ENCODE data around the gene CYB5RL. TPM values are rescaled to one million over a fixed set of nuclear protein-coding genes. Genes with fewer than 3 reads are reported as not detected.
A peak's percentile ranks its signal among the peaks of the same experiment; 100 is the strongest.

CYB5RL gene
- total RNA-seq, 4 donors from 2014 or later: 3.7 to 6.2 (median 5.2) TPM

DNA sequence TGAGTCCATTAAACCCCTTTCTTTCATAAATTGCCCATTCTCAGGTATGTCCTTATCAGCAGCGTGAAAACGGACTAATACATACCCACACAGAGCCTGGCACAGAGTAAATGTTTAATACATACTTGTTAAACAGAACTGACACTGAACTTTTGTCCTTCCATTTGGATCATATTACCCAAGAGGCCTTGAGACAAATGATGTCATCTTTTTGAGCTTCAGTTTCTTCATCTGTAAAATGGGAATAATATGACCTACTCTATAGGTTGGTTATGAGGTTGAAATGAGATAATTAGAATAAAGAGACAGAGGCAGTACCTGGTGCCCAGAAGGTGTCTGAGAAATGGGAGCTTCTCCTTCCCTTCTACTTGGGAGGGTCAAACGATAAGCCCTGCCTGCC is 13.8 kb downstream of the CYB5RL start:
- no peaks in the 10 kb centered on the region for H3K9me3 ChIP-seq
- H3K4me3 ChIP-seq (replicated peaks in 1 of 3): no peak overlapping the region
- no peak overlapping the region for H3K27ac ChIP-seq
- WGBS, 2 donors: 96 to 99% methylated on average over 3 of the region's 3 CpGs
- no peaks in the 10 kb centered on the region for H3K4me1 ChIP-seq
- intact Hi-C loops (cut with DNase I): no loop called here
- no peaks in the 10 kb centered on the region for H3K36me3 ChIP-seq
- no peaks in the 10 kb centered on the region for H3K27me3 ChIP-seq
- TF ChIP-seq, protein P1, sequence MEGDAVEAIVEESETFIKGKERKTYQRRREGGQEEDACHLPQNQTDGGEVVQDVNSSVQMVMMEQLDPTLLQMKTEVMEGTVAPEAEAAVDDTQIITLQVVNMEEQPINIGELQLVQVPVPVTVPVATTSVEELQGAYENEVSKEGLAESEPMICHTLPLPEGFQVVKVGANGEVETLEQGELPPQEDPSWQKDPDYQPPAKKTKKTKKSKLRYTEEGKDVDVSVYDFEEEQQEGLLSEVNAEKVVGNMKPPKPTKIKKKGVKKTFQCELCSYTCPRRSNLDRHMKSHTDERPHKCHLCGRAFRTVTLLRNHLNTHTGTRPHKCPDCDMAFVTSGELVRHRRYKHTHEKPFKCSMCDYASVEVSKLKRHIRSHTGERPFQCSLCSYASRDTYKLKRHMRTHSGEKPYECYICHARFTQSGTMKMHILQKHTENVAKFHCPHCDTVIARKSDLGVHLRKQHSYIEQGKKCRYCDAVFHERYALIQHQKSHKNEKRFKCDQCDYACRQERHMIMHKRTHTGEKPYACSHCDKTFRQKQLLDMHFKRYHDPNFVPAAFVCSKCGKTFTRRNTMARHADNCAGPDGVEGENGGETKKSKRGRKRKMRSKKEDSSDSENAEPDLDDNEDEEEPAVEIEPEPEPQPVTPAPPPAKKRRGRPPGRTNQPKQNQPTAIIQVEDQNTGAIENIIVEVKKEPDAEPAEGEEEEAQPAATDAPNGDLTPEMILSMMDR (IDR thresholded peaks at IDR 0.05): no peak
- no peak for TF ChIP-seq POLR2A (IDR thresholded peaks at IDR 0.05)
- DNase-seq: no peak

- Histone ChIP-seq H3K4me3 (replicated peaks in 1 of 3) (no peak overlapping the region), H3K36me3 (no peaks in the 10 kb centered on the region), H3K9me3 (no peaks in the 10 kb centered on the region), H3K27me3 (no peaks in the 10 kb centered on the region), H3K4me1 (no peaks in the 10 kb centered on the region), H3K27ac (peak overlapping the region in 1 of 3 donors; percentile 2)
- intact Hi-C loops (cut with DNase I): no loop called here
- WGBS, 2 donors: 47 to 71% methylated on average over 5 of the region's 5 CpGs
- TF ChIP-seq, protein P1 (IDR thresholded peaks at IDR 0.05): no peak
- no peak for TF ChIP-seq POLR2A (IDR thresholded peaks at IDR 0.05)
- DNase-seq: peak; percentile 44 to 55
These were observed 19.0 kb downstream of the CYB5RL start for GRCh38 chr1:54180701-54181360.

DNA sequence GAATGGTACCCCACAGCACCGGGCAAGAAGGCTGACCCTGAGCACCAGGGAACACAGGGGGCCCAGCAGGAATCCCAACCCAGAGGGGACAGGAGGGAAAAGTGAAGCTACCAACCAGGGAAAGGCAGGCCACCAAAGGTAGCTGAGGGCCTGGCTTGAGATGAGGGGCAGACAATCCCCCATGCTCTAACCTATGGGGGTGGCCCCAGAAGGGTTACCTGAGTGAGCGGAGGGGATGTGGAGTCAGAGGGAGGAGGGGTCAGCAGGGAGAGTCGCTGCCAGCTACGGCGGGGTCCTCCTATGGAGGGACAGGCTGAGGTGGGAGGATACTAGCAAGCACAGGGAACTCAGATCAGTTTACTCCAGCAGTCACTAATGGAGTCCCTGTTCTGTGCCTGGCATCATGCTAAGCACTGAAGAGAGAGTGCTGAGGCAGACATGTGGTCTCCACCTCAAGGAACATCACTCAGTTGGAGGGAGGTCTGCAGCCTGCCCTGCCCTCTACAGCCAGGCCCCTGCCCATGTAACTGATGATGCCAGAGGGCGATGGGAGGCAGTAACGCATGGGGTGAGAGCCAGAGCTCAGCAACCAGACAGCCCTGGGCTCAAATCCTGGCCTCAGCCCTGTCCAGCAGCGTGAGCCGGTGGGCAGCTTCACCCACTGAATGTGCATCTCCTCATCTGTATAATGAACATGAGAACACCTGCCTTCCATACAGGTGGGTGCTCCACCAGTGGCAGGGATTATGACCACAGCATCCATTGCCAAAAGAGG is 21.3 kb downstream of the CYB5RL start:
- H3K27ac ChIP-seq: no peak overlapping the region
- H3K36me3 ChIP-seq: no peaks in the 10 kb centered on the region
- H3K27me3 ChIP-seq: no peaks in the 10 kb centered on the region
- no peak overlapping the region for H3K4me3 ChIP-seq (replicated peaks in 1 of 3)
- 68 to 78% methylated on average over 5 to 9 of the region's 9 CpGs for WGBS, 2 donors
- no peaks in the 10 kb centered on the region for H3K4me1 ChIP-seq
- TF ChIP-seq, protein P1 (IDR thresholded peaks at IDR 0.05): no peak
- TF ChIP-seq POLR2A (IDR thresholded peaks at IDR 0.05): no peak
- H3K9me3 ChIP-seq: no peaks in the 10 kb centered on the region
- intact Hi-C loops (cut with DNase I): no loop called here
- DNase-seq: no peak

DNA sequence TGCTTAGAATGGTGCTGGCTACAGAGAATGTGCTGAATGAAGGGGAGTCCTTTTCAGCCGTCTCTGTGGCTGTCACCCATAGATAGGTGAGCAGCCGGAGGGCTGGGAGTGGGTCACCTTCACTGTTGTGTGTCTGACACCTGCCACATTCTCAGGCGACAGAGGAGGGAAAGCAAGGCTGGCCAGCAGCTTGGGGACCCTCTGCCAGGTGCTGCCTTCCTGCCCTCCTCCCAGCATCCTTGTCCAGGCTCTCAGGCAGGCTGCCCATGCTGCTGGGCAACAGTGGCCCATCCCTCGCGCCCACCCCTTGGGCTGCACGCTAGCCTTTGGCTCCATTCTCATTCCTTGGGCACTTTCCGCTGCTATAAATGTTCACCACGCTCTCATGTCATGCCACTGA is 22.1 kb downstream of the CYB5RL start:
- Histone ChIP-seq H3K36me3 (no peaks in the 10 kb centered on the region), H3K27me3 (no peaks in the 10 kb centered on the region), H3K4me1 (peaks cover 0 to 4% of the 10 kb centered on the region in 2 donors), H3K27ac (no peak overlapping the region), H3K9me3 (no peaks in the 10 kb centered on the region), H3K4me3 (replicated peaks in 1 of 3) (no peak overlapping the region)
- TF ChIP-seq, protein P1 (IDR thresholded peaks at IDR 0.05): no peak
- TF ChIP-seq POLR2A (IDR thresholded peaks at IDR 0.05): no peak
- no peak for DNase-seq
- intact Hi-C loops (cut with DNase I): no loop called here
- WGBS, 2 donors: 92 to 99% methylated on average over 7 to 8 of the region's 8 CpGs

Measured in thyroid gland (tissue), 4 donors.